RCC 7860 (cell line): ENCODE measurements around the gene VOPP1.

Experiments
- DNase-seq: peaks from one replicate; pipeline ENCODE4 v3.0.0-alpha.2; 2015; ENCODE audit warnings: low spot score
- FAIRE-seq: peaks from 2 replicates; lab custom pipeline; 2012; peaks lifted over from hg19 to GRCh38; lab: Jason Lieb, UNC

VOPP1 gene

DNA sequence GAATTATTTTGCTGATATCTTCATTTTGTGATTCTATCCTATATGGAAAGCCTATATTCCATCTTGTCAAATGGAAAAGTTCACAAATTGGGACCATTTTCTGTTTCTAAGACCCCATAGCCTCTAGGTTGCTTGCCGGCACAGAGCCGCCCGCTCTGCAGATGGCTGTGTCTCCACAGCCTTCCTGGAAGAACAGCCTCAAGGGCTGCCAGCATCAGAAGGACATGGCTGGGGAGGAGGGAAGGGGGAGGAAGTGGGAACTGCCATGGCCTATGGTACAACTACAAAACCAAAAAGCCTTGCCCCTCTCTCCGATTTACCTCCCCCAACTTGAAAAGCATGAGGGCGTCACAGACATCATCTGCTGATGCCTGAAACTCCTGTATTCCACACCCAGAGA is 131.3 kb downstream of the VOPP1 start:
- DNase-seq = no peak
- no peak for FAIRE-seq

DNA sequence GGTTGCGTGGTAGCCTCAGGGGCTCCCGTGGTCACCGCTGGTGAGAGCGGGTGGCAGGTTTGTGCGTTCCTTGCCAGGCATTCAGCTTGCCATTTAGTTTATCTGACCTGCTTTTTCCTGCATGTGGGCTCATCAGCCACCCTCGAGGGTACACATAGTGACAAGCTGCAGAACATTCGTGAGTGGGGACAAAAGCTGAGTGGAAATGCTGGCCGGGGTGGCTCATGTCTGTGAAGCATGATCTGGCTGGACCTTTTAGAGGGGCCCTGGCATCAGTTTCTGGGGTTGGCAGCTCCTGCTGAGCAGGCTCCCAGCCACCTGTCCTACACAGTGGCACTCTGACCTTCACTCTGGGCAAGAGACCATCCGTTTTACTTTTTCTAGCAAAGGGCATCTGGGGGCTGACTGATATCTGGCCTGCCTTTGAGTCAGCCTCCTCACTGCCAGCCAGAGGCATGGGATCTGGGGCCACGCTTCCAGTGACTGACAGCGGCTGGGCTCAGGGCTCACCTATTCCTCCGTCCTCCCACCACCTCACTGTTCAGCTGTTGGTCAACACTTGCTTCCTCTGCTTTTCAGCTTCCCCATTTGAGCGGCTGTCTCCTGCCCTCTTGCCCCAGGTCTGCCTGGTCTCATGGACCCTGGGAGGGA is 132.1 kb downstream of the VOPP1 start:
- DNase-seq (no peak), FAIRE-seq (no peak)

DNA sequence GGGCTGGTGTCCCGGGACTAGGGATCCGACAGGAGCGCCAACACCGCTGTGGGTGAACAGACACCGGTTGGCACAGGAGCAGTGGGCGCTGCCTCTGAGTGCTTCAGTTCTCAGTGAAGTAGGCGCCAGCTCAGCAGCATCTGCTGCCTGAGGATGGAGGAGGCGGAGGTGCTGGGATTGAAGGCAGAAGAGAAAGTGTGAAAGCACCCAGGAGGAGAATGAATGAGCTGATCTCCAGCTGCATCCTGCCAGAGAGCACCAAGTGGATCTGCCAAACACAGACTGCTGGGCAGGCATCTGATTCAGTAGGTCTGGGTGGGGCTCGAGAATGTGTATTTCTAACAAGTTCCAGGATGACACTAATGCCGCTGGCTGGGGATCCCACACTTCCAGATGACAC is 132.7 kb downstream of the VOPP1 start:
- FAIRE-seq = no peak

DNA sequence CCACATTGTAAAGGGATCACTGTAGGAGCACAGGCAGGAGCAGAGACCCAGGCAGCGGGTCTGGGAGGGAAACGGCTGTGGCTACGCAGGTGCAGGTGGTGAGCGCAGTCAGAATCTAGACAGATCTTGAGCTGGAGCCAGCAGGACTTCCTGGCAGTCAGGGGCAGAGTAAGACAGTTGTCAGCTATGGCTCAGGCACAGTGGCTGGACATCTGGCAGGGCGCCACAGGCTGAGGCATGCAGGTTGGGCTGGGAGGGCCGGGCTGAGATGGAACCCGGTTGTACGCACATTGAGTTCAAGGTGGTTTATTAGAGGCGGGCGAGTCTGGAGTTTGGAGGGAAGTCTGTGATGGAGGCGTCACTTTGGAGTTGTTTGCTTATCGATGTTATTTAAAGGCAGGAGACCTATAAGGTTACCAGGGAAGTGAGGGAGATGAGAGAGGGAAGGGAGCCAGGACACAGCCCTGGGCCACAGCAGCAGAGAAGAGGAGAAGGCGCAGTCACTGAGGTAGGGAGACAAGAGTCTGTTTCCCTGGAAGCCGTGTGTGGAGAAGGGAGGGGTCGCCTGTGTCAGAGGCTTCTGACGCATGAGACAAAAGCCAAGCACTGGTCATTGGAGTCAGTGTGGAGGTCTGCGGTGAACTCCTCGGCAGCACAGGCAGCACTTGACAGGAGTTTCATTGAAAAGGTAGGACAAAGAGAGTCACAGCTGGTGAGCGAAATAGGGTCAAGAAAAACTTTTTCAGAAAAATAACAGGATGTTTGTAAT is 133.4 kb downstream of the VOPP1 start:
- no peak for DNase-seq
- no peak for FAIRE-seq

More for the DNA sequence above, 132.7 kb downstream of the VOPP1 start:
- no peak for DNase-seq

DNA sequence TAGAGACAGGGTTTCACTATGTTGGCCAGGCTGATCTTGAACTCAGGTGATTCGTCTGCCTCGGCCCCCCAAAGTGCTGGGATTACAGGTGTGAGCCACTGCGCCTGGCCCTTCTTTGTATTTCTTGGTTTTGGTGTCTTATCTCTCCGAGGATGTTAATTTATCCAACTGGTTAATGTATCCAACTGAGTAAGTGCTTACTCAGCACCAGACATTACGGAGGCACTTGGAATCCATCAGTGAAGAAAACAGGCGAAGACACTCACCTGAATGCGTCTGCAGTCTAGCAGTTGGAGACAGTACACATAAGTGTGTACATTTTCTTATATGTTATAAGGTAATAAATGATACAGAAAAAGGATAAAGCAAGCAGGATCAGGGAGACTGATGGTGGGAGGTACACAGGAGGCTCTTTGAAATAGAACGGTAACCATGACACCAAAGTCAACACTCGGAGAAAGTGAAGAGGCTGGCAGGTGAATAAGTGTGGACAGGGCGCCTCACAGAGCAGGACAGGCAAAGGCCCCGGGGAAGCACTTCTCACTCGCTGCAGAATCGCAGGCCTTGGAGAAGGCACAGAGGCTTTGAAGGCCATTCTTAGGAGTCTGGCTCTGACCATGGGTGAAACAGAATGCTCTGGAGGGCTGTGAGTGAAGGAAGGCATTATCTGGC is 134.1 kb downstream of the VOPP1 start:
- FAIRE-seq = no peak
- no peak for DNase-seq

DNA sequence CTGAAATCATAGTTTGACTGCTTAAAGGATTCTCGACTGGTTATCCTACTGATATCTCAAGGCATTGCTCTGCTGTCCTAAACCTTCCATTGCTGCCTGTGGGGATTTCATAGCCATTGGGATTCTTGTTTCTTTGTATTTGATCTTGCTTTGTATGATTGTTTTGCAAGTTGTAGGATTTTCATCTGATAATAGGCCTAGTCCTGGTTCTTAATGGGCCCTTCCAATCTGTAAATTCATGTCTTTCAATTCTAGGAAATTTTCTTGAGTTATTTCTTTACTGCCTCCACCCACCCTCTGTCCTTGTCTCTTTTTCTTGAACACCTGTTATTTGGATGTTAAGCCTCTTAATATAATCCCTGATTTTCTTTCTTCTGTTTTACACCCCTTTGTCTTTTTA is 134.9 kb downstream of the VOPP1 start:
- DNase-seq (no peak), FAIRE-seq (no peak)

DNA sequence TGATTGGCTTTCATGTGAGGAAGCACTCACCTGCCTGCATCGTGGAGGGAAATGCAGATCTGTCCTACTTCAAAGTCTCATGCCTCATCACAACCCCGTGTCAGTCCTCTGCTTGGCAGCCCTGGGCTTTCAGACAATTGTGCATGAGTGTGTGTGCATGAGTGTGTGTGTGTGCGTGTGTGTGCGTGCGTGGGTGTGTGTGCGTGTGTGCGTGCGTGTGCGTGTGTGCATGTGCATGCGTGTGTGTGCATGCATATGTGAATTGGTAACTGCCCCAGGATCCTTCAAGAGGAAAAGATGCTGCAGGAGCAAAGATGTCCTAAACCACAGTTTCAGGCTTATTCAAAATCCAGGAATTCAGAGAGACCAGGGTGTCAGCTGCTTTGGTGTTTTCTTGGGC is 135.8 kb downstream of the VOPP1 start:
- FAIRE-seq (no peak), DNase-seq (no peak)

DNA sequence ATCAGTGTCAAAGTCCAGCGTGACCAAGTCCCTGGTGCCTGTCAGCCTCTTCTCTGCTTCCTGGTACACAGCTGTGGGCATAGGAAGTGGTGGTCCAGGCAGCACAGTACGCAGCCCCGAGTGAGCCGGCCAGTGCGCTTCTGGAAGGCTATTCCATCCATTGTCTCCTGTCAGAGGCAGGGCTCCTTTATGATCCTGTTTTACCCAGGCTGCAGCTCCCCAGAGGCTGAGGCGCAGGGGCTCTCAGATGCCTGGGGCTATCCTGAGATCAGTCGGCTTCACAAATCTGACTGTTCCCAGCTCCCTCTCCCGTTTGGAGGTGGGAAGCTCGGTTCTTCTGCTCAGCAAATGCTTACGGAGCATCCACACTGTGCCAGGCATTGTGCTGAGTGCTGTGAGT is 136.8 kb downstream of the VOPP1 start:
- no peak for FAIRE-seq

DNA sequence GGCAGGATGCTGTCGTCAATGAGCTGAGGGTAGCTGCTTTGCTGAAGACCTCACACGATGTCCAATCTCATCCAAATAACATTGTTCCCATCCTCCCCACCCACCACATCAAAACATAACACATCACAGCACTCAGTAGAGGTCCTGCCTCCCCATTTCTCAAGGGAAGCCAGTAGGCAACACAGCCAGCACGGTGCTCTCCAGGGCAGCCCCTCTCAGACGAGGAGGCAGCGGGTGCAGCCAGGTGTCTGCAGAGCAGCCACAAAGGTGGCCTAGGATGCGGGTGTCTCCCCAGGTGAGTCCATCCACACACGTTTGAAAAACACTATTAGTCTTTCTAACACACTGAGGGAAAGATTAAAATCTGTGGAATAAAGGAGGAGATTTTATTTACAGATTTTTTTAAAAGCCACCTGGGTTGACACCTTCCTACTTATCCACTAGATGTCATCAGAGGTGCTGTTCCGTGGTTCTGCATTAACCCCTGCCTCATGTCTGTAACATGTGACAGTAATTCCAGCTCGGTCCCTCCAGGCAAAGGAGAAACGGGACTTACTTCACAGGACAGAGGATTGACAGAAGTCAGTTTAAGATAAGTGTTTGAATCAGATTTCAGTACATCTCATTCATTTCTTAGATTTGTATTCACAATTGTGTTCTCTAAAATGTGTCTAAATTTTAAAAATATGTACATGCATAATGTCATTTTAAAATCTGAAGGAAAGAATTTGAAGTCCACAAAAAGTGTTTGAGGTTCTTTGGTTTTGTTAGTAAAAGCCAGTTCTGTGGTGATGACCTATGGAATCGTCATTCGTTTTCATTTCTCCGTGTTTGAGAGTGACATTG is 139.1 kb downstream of the VOPP1 start:
- FAIRE-seq (peak; percentile 59), DNase-seq (peak; percentile 53)

More for the DNA sequence above, 136.8 kb downstream of the VOPP1 start:
- no peak for DNase-seq

DNA sequence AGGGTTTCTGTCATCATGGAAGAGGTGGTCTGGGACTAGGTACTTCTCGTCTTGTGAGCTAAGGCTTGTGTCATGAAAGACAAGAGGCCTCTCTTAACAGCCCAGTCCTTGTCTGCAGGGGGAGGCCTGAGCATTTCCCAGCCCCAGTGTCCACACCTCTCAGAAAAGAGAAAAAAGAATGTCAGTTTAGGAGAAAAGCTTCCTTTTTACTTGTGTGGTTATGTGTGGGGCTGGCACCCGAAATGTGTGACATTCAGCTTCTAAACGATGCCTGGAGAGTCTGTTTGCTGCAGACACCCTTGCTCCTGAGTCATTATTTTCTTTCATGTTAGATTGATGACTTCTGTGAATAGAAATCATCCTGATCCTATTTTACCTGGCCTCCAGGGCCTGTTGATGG is 139.8 kb downstream of the VOPP1 start:
- DNase-seq (no peak), FAIRE-seq (no peak)

DNA sequence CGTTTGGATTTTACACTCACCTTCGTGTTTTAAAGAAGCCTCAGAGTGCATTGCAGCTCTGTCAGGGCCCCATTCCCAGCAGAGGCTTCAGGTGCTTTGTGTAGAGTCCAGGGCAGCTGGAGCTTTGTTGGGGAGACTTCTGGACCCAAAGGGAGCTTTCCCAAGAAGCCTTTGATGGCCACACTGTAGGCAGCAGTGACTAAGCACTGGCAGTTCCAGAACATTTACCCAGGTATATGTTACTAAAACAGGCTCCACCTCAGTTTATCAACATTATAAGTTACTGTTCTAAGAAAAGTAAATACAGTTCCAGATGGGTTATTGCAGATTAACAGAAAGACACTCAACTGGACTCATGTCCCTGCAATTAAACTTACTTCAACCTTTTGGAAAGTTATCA is 140.4 kb downstream of the VOPP1 start:
- FAIRE-seq (no peak), DNase-seq (no peak)

DNA sequence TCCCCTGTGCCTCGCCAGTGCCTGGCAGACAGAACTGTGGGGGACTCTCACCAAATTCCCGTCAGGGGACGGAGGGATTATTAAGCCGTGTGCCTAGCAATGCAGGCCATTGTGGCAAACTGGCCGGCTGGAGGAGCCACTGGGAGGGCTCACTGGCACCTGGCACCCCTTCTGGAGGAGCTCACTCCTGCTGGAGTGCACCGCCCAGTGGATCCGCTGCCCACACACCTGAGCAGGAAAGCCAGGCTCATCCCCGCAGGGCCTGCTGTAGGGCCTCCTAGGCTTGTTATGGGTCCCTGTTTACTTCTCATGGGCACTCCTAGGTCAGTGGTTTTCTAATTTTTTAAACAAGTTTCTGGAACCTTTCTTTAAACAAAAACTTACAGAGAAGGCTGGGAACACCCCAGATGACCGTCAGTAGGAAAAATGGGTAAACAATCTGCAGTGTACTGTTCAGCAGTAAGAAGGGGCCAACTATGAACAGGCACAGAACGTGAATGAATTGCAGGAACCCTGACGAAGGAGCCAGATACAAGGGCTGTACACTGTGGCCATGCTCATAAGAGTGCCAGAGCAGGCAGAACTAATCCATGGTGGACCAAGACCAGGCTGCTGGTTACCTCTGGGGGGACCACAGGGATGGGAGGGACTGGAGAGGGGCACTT is 142.3 kb downstream of the VOPP1 start:
- FAIRE-seq = no peak
- DNase-seq = no peak

DNA sequence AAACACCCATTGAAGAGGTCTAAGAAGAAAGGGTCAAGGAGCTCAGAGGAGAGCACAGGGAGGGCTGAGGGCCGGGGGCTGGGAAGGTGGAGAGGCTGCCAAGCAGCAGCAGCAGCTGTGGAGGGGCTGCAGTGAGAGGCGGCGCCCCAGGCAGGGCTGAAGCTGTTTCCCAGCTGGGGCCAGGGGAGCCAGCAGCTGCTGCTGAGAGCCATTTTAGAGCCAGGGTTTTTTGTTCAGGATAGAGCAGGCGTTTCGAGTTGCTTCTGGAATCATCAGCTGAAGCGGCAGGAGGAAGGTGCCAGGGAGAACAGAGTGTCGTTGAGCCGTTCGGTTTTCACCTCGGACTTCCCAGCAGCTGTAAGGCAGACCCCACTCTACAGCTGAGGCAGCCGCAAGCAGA is 144.5 kb downstream of the VOPP1 start:
- DNase-seq = no peak
- no peak for FAIRE-seq

DNA sequence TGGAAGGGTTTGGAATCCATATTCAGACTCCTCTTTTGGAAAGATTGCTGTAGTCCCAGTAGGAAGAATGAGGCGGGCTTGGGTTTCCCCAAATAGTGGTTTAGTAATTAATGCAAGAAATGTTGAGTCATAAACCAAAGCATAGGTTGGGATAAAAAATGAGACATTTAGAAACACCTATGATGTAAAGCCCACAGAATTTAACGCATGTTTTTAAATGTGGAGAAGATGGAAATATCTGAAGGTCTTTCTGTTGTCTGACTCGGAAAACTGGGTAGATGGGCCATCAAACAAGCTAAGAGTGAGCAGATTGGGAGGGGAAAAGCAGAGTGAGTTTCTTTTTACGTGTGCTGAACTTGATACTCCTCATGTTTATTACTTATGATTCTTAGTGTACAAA is 145.0 kb downstream of the VOPP1 start:
- FAIRE-seq = no peak
- DNase-seq = no peak

DNA sequence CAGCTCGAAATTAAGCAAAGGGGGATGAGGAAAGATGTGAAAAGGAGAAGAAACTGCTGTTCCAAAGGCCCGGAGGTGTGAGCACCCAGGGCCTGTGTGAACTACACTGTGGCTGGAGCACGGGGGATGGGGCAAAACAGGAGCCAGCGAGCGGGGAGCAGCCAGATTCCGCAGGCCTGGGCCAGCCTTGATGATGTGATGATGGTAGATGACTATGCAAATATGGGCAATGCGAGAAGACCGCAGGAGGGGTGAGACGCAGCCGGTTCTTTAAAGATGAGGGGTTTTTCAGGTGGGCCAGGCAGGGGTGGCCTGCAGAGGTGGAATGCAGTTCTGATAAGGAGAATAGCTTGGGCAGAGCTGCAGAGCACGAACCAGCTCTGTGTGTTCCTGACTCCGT is 145.6 kb downstream of the VOPP1 start:
- DNase-seq (no peak), FAIRE-seq (no peak)

DNA sequence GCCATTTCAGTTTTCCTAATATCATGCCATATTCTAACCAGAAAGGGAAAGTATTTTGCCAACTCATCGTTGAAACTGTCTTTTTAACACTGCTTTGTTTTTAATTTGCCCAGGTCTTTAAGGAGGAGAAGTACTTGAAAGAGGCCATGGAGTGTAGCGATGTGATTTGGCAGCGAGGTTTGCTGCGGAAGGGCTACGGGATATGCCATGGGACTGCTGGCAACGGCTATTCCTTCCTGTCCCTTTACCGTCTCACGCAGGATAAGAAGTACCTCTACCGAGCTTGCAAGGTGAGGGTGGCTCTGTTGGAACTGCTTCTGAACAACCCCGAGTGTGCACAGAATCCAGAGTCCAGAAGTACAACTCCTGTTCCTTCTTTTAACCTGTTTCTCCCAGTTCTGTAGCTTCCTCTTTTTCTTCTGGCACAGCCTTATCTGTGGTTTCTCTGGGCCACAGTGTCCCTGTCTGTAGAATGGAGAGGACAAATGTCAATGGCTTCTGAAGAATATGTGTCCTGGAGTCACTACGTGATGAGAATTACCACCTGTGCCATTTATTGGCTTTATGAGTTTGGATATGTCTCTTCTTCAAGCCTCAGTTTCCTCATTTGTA is 147.1 kb downstream of the VOPP1 start:
- DNase-seq (no peak), FAIRE-seq (no peak)

DNA sequence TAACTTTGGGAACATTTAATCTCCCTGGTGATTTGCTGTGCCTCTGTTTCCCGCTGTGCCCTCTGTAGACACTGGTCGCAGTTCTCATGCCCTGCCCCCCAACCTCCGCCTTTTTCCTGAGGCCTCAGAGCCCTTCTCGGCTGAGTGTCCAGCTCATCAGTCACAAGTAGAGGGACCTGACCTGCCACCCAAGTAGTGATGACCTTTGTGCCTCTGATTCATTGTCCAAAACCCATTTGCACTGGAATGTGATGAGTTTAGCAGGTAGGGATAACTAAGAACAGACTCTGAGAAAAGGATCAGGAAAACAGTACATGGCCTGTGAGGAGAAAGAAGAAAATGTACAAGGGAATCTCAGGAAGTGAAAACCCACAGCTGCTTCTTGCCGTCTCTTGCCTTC is 148.4 kb downstream of the VOPP1 start:
- DNase-seq = peak; percentile 72
- peak; percentile 79 for FAIRE-seq

DNA sequence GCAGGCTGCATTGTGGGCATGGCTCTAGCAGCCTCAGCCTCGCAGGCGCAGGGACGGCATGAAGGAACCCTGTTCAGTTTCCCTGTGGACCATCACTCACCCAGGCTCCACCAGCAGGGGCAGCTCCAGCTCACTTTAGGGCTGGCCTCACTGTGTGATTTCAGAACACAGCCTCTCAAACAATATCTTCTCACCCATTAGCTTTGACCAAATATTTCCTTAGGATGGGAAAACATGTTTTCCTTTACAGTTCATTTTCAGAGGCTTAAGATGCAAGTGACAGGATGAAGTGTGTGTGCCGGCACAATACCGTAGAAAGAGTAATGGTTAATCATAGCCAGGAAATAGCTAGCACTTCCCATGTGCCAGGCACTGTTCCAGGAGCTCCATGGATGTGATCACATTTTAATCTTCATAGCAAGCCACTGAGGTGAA is 149.0 kb downstream of the VOPP1 start:
- FAIRE-seq = peak; percentile 78

More for the DNA sequence above, 149.0 kb downstream of the VOPP1 start:
- DNase-seq = peak; percentile 72
